Neural crest cell (in vitro differentiated cells): ENCODE measurements around the gene NPM1. TPM values are rescaled to one million over a fixed set of nuclear protein-coding genes. Genes with fewer than 3 reads are reported as not detected.
"Not testable (repeated sequence)": the region's sequence is repeated elsewhere in the genome, so short reads cannot be mapped to it uniquely, and the experiment has no call there.

Source experiments
- DNase-seq: peaks from one replicate; pipeline ENCODE4 v3.0.0; 2021; ENCODE audit warnings: low read depth, mixed read lengths, low spot score
- H3K27ac Mint-ChIP-seq: one replicate; pipeline ENCODE4 v1.8.0; 2021; ENCODE audit warnings: mild to moderate bottlenecking, mixed read lengths; ENCODE audit not compliant: unreplicated experiment
- H3K27me3 Mint-ChIP-seq: 2 replicates; pipeline ENCODE4 v1.8.0; 2021; ENCODE audit warnings: low read depth, mild to moderate bottlenecking, mixed read lengths
- H3K36me3 Mint-ChIP-seq: 2 replicates; pipeline ENCODE4 v1.8.0; 2021; ENCODE audit warnings: low read depth, mild to moderate bottlenecking, mixed read lengths
- H3K4me1 Mint-ChIP-seq: 2 replicates; pipeline ENCODE4 v1.8.0; 2021; ENCODE audit warnings: mixed read lengths
- H3K4me3 Mint-ChIP-seq: one replicate; pipeline ENCODE4 v1.8.0; 2021; ENCODE audit warnings: mild to moderate bottlenecking, mixed read lengths
- H3K9me3 Mint-ChIP-seq: 2 replicates; pipeline ENCODE4 v1.8.0; 2021; ENCODE audit warnings: mixed read lengths
- CTCF ChIP-seq: fragments of 200-600 bp; sonication (generic); conservative IDR thresholded peaks from 2 replicates; pipeline ENCODE4 v1.5.0; 2021; ENCODE audit warnings: antibody characterized with exemption, mild to moderate bottlenecking
- total RNA-seq: library from RNA; stranded (reverse); gene quantifications from 2 replicates; pipeline ENCODE4 v1.2.1, GENCODE V29; 2021

NPM1 gene
- total RNA-seq, 1 donor from 2014 or later, result 2,514 TPM

- peaks cover 2% of the 10 kb centered on the region for H3K4me1 Mint-ChIP-seq
- no peaks in the 10 kb centered on the region for H3K9me3 Mint-ChIP-seq
- no peak overlapping the region for H3K4me3 Mint-ChIP-seq
- DNase-seq, result no peak
- H3K27me3 Mint-ChIP-seq, result peaks cover under 1% of the 10 kb centered on the region
- peaks cover 23% of the 10 kb centered on the region for H3K36me3 Mint-ChIP-seq
- TF ChIP-seq CTCF, result no peak
- no peak overlapping the region for H3K27ac Mint-ChIP-seq
These were observed 25.7 kb downstream of the NPM1 start for GRCh38 chr5:171413153-171413910.

- H3K36me3 Mint-ChIP-seq, result peaks cover 23% of the 10 kb centered on the region
These were observed 26.3 kb downstream of the NPM1 start for GRCh38 chr5:171413993-171414392.

GRCh38 chr5:171415115-171415730 is 27.6 kb downstream of the NPM1 start:
- no peaks in the 10 kb centered on the region for H3K9me3 Mint-ChIP-seq
- no peak for DNase-seq
- H3K27me3 Mint-ChIP-seq, result peaks cover 11% of the 10 kb centered on the region
- H3K4me3 Mint-ChIP-seq, result peak overlapping the region; percentile 17
- H3K4me1 Mint-ChIP-seq, result peaks cover 5% of the 10 kb centered on the region
- no peak overlapping the region for H3K27ac Mint-ChIP-seq
- TF ChIP-seq CTCF, result no peak
- peaks cover 20% of the 10 kb centered on the region for H3K36me3 Mint-ChIP-seq

More at GRCh38 chr5:171413993-171414392, 26.3 kb downstream of the NPM1 start:
- H3K27me3 Mint-ChIP-seq, H3K9me3 Mint-ChIP-seq, DNase-seq, H3K4me1 Mint-ChIP-seq, H3K27ac Mint-ChIP-seq: not testable (repeated sequence)
- H3K4me3 Mint-ChIP-seq, result peak overlapping the region; percentile 44

- peaks cover 22% of the 10 kb centered on the region for H3K27me3 Mint-ChIP-seq
- no peak overlapping the region for H3K27ac Mint-ChIP-seq
- no peak for TF ChIP-seq CTCF
- peaks cover 13% of the 10 kb centered on the region for H3K4me1 Mint-ChIP-seq
- peaks cover 16% of the 10 kb centered on the region for H3K36me3 Mint-ChIP-seq
- no peak for DNase-seq
- H3K9me3 Mint-ChIP-seq, result no peaks in the 10 kb centered on the region
- H3K4me3 Mint-ChIP-seq, result peak overlapping the region; percentile 39
These were observed 28.8 kb downstream of the NPM1 start for GRCh38 chr5:171416160-171417049.

- TF ChIP-seq CTCF, result peak; percentile 94
- Mint-ChIP-seq H3K27me3 (peaks cover 42% of the 10 kb centered on the region), H3K36me3 (peaks cover 5% of the 10 kb centered on the region), H3K9me3 (no peaks in the 10 kb centered on the region), H3K4me3 (peak overlapping the region; percentile 89), H3K4me1 (peaks cover 19% of the 10 kb centered on the region), H3K27ac (no peak overlapping the region)
- DNase-seq, result peak; percentile 91
These were observed 30.8 kb downstream of the NPM1 start for GRCh38 chr5:171418316-171418981.
